ENCODE data around the gene HIVEP3. TPM values are rescaled to one million over a fixed set of nuclear protein-coding genes. Genes with fewer than 3 reads are reported as not detected.

The HIVEP3 gene
- total and polyA plus RNA-seq, 7 donors, result 0.70 to 3.4 (median 2.1) TPM

- Histone ChIP-seq H3K36me3 (ENCODE audit: insufficient read depth in 1 of 2, low read depth in 1 of 2) (no peaks in the 10 kb centered on the region), H3K4me1 (no peaks in the 10 kb centered on the region), H3K4me3 (no peak overlapping the region), H3K27me3 (ENCODE audit: insufficient read depth in 3 of 3, low read length in 2 of 3) (no peaks in the 10 kb centered on the region), H3K27ac (no peak overlapping the region), H3K9me3 (no peaks in the 10 kb centered on the region)
- WGBS, 3 donors, result 96 to 97% (median 96%) methylated on average over 25 of the region's 25 CpGs
- TF ChIP-seq CTCF (IDR thresholded peaks at IDR 0.05), result no peak
- intact Hi-C loops (cut with DNase I), result no loop called here
- no peak for DNase-seq
- no peak for ATAC-seq
These were observed 334.8 kb downstream of the HIVEP3 start for GRCh38 chr1:41583658-41584547.

- intact Hi-C loops (cut with DNase I), result no loop called here
- 88 to 92% (median 91%) methylated on average over 36 of the region's 36 CpGs for WGBS, 3 donors
- DNase-seq (no peak), ATAC-seq (no peak)
- H3K4me1 ChIP-seq, result no peaks in the 10 kb centered on the region
- H3K27me3 ChIP-seq (ENCODE audit: insufficient read depth in 3 of 3, low read length in 2 of 3), result no peaks in the 10 kb centered on the region
- TF ChIP-seq CTCF (IDR thresholded peaks at IDR 0.05), result no peak
- no peaks in the 10 kb centered on the region for H3K9me3 ChIP-seq
- H3K4me3 ChIP-seq, result no peak overlapping the region
- H3K27ac ChIP-seq, result no peak overlapping the region
- no peaks in the 10 kb centered on the region for H3K36me3 ChIP-seq (ENCODE audit: insufficient read depth in 1 of 2, low read depth in 1 of 2)
These were observed 335.7 kb downstream of the HIVEP3 start for GRCh38 chr1:41582851-41583657.

GRCh38 chr1:41582351-41582750, 336.4 kb downstream of the HIVEP3 start:
- no peak for ATAC-seq
- intact Hi-C loops (cut with DNase I), result no loop called here
- Histone ChIP-seq H3K9me3 (no peaks in the 10 kb centered on the region), H3K36me3 (ENCODE audit: insufficient read depth in 1 of 2, low read depth in 1 of 2) (no peaks in the 10 kb centered on the region), H3K4me1 (no peaks in the 10 kb centered on the region), H3K27me3 (ENCODE audit: insufficient read depth in 3 of 3, low read length in 2 of 3) (no peaks in the 10 kb centered on the region), H3K4me3 (no peak overlapping the region), H3K27ac (no peak overlapping the region)
- no peak for DNase-seq
- WGBS, 3 donors, result 66 to 73% (median 72%) methylated on average over 9 of the region's 9 CpGs
- TF ChIP-seq CTCF (IDR thresholded peaks at IDR 0.05), result no peak

GRCh38 chr1:41582004-41582325, 336.8 kb downstream of the HIVEP3 start:
- DNase-seq, result no peak
- no peaks in the 10 kb centered on the region for H3K9me3 ChIP-seq
- no peaks in the 10 kb centered on the region for H3K36me3 ChIP-seq (ENCODE audit: insufficient read depth in 1 of 2, low read depth in 1 of 2)
- intact Hi-C loops (cut with DNase I), result no loop called here
- no peak for ATAC-seq
- H3K27ac ChIP-seq, result no peak overlapping the region
- no peaks in the 10 kb centered on the region for H3K27me3 ChIP-seq (ENCODE audit: insufficient read depth in 3 of 3, low read length in 2 of 3)
- H3K4me1 ChIP-seq, result no peaks in the 10 kb centered on the region
- no peak overlapping the region for H3K4me3 ChIP-seq
- TF ChIP-seq CTCF (IDR thresholded peaks at IDR 0.05), result no peak
- WGBS, 3 donors, result 83 to 93% (median 92%) methylated on average over 10 of the region's 10 CpGs
